Superior temporal gyrus (tissue), 1 donor: Measurements from ENCODE around the gene LSM3.

ENCODE experiments used
- DNase-seq: peaks from one replicate; pipeline ENCODE4 v3.0.0-alpha.2; 2016; ENCODE audit errors: extremely low spot score

LSM3 gene

DNA sequence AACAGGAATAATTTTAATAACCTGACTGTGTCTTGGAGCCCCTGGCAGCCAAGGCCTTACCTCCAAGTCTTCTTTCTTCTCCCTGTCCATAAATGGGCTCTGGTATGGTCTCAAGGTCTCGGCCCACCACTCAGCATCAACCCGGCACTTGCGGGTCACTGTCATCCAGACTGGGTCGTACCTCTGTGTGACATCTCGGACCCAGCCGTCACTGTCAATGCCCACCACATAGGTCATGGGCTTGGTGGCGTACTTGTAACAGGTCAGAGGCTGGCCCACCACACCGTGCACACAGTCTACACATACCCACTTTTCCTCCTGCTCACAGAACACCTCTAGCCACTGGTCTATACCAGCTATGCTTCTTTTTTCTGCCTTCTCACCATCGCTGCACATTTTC is 20.7 kb upstream of the LSM3 start:
- no peak for DNase-seq

DNA sequence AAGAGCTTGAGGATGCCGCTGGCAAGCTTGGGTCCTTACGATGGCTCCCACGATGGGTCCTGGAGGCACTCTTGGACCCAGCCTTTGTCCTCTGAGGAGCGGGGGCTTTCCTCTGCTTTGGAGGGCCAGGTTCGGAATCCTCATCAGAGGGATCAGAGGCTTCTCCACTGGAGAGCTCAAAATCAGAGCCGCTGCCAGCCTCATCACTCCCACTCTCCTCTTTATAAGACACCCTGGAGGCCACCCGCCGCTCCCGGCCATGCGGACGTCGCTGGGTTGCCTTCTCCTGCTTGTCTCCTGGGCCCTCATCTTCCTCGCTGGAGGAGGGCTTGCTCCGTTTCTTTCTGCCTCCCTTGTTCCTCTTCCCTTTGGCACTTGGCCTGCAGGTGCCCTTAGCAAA is 20.2 kb upstream of the LSM3 start:
- no peak for DNase-seq

DNA sequence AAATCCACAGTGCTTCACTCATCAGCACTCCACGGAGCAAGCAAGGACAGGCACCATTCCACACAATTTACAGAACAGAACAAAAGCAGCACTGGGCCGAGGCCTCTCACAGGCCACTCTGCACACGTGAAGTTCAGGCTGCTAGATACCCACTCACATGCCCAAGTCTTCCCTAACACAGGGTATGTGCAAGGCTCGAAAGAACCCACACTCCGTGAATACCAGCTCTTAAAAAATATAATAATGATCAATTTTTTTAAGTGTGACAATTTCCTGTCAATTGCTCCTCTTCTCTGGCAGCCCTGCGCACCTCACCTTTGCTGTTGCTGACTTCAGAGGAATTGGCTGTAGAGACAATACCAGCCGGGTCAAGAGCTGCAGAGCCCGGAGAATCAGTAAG is 19.2 kb upstream of the LSM3 start:
- DNase-seq = no peak

DNA sequence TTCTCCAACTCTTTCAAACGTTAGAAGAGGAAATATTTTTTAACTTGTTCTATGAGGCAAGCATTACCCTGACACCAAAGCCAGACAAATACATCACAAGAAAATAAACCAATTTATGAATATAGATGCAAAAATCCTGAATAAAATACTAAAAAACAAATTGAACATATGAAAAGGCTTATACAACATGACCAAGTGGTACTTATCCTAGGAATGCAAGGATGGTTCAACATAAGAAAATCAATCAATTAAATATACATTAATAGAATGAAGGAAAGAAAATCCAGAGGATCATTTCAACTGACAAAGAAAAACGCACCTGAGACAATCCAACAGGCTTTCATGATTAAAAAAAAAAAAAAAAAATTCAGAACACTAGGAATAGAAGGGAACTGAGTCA is 17.3 kb upstream of the LSM3 start:
- no peak for DNase-seq

DNA sequence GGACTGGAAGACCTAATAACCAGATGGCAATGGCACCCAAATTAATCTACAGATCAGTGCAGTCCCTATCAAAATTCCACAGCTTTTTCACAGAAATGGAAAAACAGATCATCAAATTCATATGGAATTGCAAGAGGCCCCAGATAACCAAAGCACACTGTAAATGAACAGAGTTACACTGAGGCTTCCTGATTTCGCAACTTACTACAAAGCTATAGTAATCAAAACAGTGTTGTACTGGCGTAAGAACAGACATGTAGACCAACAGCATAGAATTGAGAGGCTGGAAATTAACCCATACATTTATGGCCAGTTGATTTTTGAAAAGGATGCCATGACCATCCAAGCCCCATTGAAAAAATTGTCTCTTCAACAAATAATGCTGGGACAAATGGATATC is 16.4 kb upstream of the LSM3 start:
- no peak for DNase-seq

DNA sequence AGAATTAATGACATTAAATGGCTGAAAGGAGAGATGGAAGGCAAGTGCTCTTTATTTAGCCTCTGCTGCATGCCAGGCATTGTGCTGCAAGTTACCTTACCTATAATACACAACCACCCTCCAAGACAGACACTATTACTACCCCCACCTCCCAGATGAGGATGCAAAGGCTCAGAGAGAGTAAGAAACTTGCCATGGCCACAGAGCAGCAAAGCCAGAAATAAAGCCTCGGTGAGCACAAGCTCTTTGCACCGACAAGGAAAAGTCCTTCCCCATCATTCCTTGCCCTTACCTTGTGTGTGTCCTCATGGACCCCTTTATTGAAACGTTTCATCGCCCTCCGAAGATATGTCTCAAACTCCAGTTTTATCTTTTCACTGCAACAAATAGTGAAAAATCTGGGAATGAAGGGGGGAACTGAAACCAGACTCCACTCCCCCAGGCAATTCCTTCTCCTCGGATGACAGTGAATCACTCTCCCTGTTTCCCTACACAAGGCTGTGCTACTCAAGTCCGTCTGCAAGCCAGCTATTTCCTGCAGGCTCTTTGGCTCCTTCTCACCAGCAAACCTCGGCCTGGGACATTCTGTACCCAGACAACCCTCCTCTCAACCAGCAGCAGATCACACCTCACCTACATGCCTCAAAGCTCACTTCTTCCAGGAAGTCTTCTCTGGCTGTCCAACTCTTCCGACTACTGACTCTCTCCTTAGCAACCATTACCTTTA is 11.6 kb upstream of the LSM3 start:
- DNase-seq = no peak

DNA sequence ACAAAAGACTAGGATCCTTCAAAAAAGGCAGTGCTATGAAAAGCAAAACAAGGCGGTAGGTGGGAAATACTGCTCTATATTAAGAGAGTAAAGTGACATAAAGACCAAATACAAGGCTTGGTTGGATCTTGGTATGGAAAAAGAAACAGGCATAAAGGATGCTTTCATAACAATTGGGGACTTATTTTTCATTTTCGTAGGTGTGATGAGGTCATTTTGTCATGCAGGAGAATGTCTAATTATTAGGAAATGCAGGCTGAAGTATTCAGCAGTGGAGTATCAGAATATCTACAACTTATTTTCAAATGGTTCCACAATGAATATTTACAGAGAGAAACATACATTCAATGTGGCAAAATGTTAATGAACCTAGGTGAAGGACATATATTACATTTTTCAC is 9.2 kb upstream of the LSM3 start:
- no peak for DNase-seq

DNA sequence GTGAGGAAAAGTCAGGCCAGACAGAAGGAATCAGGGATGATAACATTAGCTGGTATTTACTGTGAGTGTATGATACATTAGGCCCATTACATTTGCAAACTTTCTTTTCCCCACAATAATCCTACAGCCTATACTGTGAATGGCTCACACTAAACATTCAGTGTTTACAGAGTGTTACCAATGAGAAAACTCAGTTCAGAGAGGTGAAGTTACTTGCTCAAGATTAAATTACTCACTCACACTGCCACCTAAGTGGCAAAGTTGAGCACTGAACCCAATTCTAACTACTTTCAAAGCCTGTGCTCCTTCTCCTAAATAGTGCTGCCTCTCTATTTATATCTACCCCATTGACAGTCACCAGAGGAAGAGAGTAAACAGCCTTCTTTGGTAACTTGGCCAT is 8.7 kb upstream of the LSM3 start:
- DNase-seq = no peak

DNA sequence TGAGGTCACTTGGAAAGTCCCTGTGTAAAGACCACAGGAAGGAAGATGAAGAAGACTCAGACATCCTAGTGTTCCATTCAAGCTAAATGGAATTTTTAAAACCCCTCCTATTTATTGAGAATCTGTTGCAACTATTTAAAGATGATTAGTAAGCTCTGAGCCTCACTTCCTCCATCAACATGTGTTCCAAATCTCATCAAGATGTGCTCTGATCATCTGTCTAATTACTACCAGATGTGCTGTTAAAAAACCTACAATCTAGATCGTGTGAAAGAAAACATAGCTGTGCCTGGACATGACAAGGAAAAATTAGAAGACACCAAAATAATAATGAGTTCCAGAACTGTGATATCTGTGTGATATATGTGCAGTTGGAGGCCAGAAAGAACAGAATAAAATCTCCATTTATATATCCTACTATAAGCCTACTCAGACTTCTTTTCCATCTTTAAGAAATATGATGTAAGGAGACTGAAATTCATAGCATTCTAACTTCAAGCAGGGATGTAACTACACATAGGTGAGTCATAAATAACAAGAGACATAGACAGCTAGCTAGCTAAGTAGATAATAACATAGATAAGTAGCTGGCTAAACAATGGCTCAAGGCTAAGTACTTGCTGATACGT is 8.0 kb upstream of the LSM3 start:
- DNase-seq = no peak

DNA sequence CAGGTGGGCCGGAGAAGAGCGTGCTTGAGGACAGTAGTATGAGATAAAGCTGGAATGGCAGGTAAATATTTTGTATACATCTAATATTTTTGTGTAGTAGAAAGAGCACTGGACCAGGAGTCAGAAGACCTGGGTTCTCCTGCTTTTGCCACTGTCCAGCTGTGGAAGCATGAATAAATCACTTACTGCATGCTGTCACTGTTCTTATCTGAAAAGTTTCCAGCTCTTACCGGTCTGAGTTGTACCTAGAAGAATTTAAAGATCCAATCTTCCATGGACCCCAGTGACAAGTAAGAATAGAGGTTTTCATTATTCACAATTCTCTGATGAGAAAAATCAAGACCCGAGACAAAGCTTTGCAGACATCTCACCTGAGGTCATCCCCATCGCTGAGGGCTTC is 6.1 kb upstream of the LSM3 start:
- DNase-seq = no peak

DNA sequence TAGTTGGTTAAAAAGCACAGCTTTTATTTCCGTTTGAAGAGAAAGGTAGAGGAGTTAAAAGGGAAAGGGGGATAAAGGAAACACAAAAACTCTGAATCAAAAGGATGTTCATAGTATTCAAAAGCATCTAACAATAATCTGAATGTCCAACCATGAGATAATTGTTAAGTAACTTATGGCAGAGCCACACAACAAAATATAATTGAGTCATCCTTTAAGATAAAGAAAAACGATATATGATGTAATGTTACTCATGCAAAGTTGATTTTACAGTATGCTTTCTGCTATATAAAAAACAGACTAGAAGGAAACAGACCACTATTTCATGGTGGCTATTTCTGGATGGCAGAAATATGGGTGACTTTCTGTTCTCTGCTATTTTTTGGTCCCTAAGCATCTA is 4.1 kb upstream of the LSM3 start:
- DNase-seq = no peak

DNA sequence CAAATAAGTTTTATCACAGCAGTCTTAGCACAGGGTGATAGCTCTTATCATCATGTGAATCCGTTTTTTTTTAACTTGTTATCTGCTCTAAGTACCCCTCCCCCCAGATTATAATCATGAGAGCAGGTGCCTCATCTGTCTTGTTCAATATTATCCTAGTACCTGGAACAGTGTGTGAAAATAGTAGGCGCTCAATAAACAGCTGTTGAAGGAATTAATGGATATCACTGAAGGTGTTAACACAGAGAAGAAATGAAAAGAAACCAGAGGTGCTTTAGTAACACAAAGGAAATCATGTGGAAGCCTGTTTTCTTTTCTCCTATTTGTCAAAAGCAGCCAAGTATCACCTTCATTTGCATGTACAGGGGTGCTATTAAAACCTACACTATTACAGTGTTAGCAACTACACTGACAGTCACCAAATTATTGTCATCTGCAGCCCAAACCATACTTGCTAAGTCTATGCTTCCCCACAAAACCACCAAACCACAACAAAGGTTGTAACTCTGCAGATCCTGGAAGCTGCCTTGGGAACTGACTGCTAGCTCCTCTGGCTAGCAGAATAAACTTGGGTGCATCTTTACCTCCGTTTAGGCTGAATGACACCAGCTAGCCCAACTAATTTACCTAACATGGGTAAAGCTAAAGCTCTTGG is 3.1 kb upstream of the LSM3 start:
- DNase-seq = no peak

DNA sequence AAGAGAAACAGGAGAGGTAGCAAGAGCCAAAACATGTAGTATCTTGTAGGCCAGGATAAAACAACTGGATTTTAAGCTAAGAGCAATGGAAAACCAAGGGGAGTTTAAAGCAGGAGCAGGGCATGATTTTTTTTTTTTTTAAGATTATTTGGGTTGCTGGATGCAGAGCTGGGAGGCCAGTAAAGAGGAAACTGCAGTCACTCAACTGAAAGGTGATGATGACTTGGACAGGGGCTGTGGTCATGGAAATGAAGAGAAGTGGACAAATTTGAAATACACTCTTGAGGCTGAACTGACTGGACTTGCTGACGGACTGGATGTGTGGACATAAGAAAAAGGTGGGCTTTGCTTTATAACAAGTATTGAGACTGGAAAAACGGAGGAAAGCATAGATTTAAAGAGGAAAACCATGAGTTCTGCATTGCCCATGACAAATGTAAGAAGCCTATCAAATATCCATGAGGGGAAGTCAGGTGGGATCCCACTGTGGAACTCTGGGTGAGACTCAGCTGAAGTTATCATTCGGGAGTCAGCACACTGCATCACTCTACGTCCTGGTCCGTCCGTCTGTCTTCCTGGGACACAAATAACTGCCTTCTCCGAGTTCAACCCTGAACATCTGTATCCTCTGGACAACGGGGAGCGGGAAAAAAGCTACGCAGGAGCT is 904 bp upstream of the LSM3 start:
- DNase-seq = peak; percentile 57

DNA sequence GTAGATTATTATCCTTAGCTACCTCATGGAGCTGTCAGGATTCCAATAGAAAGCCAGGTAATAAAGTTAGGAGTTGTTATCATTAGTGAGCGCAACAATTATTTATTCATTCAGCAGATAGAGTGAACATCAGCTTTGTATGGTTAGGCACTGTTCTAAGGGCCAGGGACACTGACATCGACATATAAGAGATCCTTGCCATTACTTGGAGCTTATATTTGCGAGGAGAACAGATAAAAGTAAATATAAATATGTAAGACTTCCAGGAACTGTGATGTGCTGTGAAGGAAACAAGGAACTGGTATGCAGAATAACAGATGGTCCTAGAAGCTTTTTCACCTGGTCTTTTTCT is 473 bp downstream of the LSM3 start:
- DNase-seq = no peak

DNA sequence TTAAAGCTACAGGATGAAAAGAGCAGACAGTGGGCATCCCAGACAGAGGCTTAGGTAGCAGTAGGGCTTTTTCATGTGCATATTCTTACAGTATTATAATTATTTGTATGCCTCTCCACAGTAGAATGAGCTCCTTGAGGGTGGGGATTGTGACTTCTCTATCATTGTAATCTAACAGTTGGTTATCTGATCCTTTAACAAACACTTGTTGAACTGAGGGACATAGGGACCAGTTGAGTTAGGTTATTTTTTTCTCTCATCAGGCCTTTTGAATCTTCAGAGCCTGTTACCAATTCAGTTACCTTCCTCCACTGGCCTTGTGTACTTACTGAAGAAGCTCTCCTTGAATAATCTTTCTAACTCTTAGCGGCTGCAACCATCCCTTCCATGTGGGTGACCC is 1.2 kb downstream of the LSM3 start:
- no peak for DNase-seq

DNA sequence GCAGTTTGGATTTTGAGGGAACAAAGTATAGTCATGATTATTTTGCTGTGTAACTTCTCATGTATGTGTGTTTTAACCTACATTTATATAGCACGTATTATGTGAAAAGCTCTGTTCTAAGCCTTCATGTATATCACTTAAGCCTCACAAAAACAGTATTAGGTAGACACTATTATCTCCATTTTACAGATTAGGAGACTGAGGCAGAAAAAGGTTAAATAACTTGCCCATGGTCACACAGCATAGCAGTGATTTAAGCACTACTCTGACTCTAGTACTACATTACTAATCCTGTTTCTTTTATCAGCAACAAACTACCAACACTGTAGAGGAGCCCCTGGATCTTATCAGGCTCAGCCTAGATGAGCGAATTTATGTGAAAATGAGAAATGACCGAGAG is 2.6 kb downstream of the LSM3 start:
- DNase-seq = no peak

DNA sequence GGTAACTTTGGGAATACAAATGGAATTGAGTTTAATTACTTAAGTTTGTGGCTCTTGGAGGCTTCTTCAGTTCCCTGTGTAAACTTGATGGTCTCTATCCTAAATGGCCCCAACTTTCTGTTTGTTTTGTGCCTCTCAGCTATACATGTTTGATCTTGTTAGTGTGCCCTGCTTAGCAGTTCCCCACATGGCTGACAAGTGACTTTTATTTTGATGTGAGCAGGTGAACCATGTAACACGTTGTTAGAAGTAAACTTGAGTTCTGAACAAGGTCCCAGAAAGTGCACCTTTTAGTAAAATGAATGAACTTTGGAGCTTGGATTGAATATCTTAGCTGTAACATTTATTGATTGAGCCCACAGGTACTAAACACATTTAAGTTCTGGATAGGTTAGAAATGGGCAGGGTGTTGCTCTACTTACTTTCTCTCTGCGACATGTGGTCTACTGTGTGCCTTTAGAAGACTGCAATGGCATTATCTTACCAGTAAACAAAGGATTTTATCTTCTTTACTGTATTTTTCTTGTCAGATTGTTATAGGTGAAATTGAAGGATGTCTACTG is 4.5 kb downstream of the LSM3 start:
- no peak for DNase-seq

DNA sequence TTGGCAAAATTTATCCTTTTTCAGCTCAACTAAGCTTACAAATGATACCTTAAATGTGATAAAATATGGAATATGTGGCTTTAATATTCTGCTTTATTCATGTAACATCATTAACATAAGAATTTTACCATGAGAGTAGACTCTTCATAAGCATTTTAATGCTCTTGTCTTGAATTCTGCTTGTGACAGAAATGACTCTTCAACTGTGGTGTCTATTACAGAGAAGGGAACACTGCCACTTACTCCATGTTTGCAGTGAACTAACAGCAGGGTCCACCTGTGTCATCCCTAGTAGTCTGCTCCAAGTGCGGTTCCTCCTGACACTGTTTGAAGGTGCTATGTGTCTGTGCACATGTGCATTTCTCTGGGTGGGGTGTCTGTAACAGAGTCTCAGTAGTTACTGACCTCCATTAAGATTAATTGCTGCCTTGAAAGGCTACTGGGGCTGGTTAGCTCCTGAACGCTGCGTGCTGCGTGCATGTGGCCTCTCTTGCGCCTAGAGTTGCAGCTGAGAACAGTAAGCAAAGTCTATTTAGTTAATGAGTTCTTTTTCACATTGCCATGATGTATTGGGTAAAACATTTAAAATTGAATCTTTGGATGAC is 8.3 kb downstream of the LSM3 start:
- DNase-seq = no peak

DNA sequence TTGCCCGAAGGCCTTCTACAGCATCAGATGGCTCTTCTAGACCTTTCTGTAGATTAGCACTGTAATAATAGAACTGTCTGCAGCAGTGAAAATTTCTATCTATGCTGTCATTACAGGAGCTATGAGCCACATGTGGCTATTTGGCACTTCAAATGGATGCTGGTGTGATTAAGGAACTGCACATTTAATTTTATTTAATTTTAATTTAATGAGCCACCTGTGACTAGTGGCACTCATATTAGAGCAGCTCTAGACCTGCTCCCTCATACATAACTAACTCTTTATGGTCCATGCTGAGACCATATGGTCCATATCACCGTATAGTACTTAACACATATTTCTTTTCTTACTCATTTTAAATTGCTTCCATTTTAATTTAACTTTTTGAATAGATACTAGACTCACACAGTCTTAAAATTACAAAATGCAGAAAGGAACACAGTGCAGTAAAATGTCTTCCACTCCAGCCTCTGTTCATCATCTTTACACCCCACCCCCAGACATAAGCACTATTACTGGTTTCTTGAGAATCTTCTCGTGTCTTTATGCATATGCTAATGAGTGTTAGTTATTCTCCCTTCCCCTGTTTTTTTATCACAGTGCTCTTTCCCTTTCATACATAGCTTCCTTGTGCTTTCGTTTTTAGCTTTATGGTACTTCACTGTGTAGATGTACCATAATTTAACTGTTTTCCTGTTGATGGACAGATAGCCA is 9.6 kb downstream of the LSM3 start:
- no peak for DNase-seq

DNA sequence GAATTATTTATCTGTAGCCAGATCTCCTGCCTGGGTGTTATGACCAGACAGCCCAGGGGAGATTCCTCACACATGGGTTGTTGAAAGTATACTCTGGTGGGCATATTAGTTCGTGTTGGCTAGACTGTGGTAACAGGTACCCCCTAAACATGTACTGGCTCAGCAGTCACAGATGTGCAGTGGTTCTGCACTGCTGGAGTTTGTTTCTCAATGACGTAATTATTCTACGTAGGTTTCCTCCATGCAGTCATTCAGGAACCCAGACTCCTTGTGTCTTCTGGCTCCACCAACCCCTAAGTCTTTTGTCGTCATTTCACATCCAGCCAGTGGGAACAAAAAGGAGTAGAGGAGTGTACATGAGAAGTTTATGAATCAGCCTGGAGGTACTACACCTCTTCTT is 16.2 kb downstream of the LSM3 start:
- no peak for DNase-seq

DNA sequence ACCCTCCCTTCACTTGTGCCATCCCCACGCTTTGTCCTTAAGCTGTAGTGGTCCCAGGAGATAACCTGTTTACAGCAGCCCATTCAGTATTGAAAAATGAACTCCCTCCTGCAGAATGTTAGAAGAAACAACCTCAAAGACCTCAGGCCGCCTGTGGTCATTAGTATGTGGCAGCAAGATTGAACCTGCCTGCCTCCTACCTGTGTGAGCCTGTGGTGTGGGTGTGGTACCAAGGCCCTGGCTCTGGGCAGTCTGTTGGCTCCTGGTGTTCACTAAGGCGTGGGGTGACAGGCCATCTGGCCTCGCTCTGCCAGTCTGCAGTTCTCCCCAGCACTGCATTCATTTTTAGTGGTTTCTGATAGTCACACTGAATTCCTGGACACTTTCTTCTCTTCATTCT is 21.0 kb downstream of the LSM3 start:
- DNase-seq = no peak

DNA sequence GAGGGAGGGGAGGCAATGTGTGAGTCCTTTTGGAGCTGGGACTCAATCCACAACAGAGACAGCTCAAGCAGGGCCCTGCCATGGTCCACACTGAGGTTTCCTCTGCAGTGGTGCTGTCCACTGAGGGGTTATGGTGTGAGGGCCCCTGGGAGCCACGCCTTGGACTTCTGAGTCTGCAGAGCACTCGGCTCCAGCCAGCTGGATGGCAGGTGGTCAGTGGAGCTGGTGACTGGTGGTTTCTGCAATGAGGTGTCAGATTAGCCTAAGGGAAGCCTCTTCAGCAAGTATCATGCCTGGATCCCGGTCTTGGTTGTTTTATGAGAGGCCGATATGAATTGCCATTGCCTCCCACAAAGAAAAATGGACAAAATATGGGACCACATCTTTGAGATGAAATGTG is 21.7 kb downstream of the LSM3 start:
- no peak for DNase-seq
